Loucy (cell line): ENCODE measurements around the gene IQGAP3.

Source experiments
- CTCF ChIP-seq: fragments of 200-600 bp; sonication (generic); conservative IDR thresholded peaks from 2 replicates; pipeline ENCODE4 v1.5.1; 2014; ENCODE audit warnings: mild to moderate bottlenecking, antibody characterized with exemption, low read length
- EZH2phosphoT487 ChIP-seq: fragments of 200-600 bp; IDR thresholded peaks from 2 replicates; pipeline ENCODE4 v1.6.1; 2018; ENCODE audit warnings: antibody characterized with exemption, mild to moderate bottlenecking, moderate library complexity, borderline replicate concordance

- TF ChIP-seq CTCF: peak; percentile 73
- no peak for TF ChIP-seq EZH2phosphoT487
Observed at GRCh38 chr1:156618853-156619581, 46.7 kb upstream of the IQGAP3 start, which contains the start of gene HAPLN2.
